OCI-LY7 (cell line): ENCODE measurements around the gene FOXM1. TPM values are rescaled to one million over a fixed set of nuclear protein-coding genes. Genes with fewer than 3 reads are reported as not detected.
A peak's percentile ranks its signal among the peaks of the same experiment; 100 is the strongest.

ENCODE experiments used
- BruUV-seq: library from RNA; stranded (reverse); fragments of 400-500 nt; replicated peaks from 2 replicates; lab custom pipeline; 2021; lab: Mats Ljungman, UMichigan
- CTCF ChIA-PET: fragments of 300-600 bp; sonication (Branson Sonifier 250); formaldehyde crosslinking; loops from one replicate; lab custom pipeline; 2022; ENCODE audit warnings: antibody characterized with exemption; ENCODE audit not compliant: unreplicated experiment; lab: Charles Lee
- POLR2A ChIA-PET: fragments of 300-600 bp; sonication (Branson Sonifier 250); formaldehyde crosslinking; loops from one replicate; lab custom pipeline; 2022; ENCODE audit warnings: antibody characterized with exemption; lab: Charles Lee
- DNase-seq: peaks from one replicate; pipeline ENCODE4 v3.0.0-alpha.2; 2015; ENCODE audit warnings: low spot score
- H2AFZ ChIP-seq: fragments of 200-600 bp; sonication (generic), shearing (Covaris generic); 2 replicates; pipeline ENCODE4 v1.6.1; 2014; ENCODE audit warnings: mild to moderate bottlenecking, antibody characterized with exemption, low read length, moderate library complexity
- H3K27ac ChIP-seq: fragments of 200-600 bp; sonication (generic); 2 replicates; pipeline ENCODE4 v1.5.1; 2014; ENCODE audit warnings: mixed run types, low read depth, mild to moderate bottlenecking, moderate library complexity, low read length, inconsistent platforms; ENCODE audit not compliant: poor library complexity, severe bottlenecking
- H3K36me3 ChIP-seq: fragments of 200-600 bp; sonication (generic); 2 replicates; pipeline ENCODE4 v1.6.1; 2014; ENCODE audit warnings: mild to moderate bottlenecking, antibody characterized with exemption, low read length, moderate library complexity, mixed read lengths; ENCODE audit not compliant: insufficient read depth
- H3K4me1 ChIP-seq: fragments of 200-600 bp; sonication (generic); 2 replicates; pipeline ENCODE4 v1.5.1; 2014; ENCODE audit warnings: mild to moderate bottlenecking, low read length; ENCODE audit not compliant: insufficient read depth, poor library complexity, severe bottlenecking
- H3K4me2 ChIP-seq: fragments of 200-600 bp; sonication (generic); 2 replicates; pipeline ENCODE4 v1.6.1; 2014; ENCODE audit warnings: mild to moderate bottlenecking, low read length
- H3K4me3 ChIP-seq: fragments of 200-600 bp; sonication (generic); 2 replicates; pipeline ENCODE4 v1.5.1; 2014; ENCODE audit warnings: mild to moderate bottlenecking, low read depth, low read length; ENCODE audit not compliant: poor library complexity, severe bottlenecking
- H3K79me2 ChIP-seq: fragments of 200-600 bp; sonication (generic); 2 replicates; pipeline ENCODE4 v1.6.1; 2016; ENCODE audit warnings: low read depth, mild to moderate bottlenecking, low read length, moderate library complexity, mixed read lengths; ENCODE audit not compliant: insufficient read depth
- H3K9me2 ChIP-seq: fragments of 200-600 bp; sonication (generic); 2 replicates; pipeline ENCODE4 v1.6.1; 2016; ENCODE audit warnings: mild to moderate bottlenecking, low read length, mixed read lengths; ENCODE audit not compliant: insufficient read depth
- H3K9me3 ChIP-seq: fragments of 200-600 bp; sonication (generic); 2 replicates; pipeline ENCODE4 v1.6.1; 2014; ENCODE audit warnings: mild to moderate bottlenecking, mixed run types, low read length, mixed read lengths
- H4K20me1 ChIP-seq: fragments of 200-600 bp; sonication (generic); 2 replicates; pipeline ENCODE4 v1.6.1; 2014; ENCODE audit warnings: mild to moderate bottlenecking, antibody characterized with exemption, low read length, moderate library complexity, mixed read lengths; ENCODE audit not compliant: insufficient read depth
- CTCF ChIP-seq: fragments of 200-600 bp; sonication (generic); conservative IDR thresholded peaks from 2 replicates; pipeline ENCODE4 v1.5.1; 2014; ENCODE audit warnings: mild to moderate bottlenecking, antibody characterized with exemption, low read length, moderate library complexity, mixed read lengths
- EZH2phosphoT487 ChIP-seq: fragments of 200-600 bp; sonication (generic); IDR thresholded peaks from 2 replicates; pipeline ENCODE4 v1.6.1; 2018; ENCODE audit warnings: low read depth, borderline replicate concordance, mild to moderate bottlenecking, mixed run types, antibody characterized with exemption, low read length, moderate library complexity, mixed read lengths
- intact Hi-C: fragments of 100-400 bp; cut with micrococcal nuclease; formaldehyde crosslinking; loops from one replicate; pipeline ENCODE4 v1.10.0; 2022; ENCODE audit not compliant: unreplicated experiment
- total RNA-seq, 2 experiments: library from RNA; depleted of rRNA in 1 of 2; stranded (reverse); fragments of >200 nt in 1 of 2; shearing (Covaris generic) in 1 of 2; gene quantifications; 2 replicates each; pipeline ENCODE4 v1.2.3, GENCODE V29; 2014 to 2022

FOXM1 gene
- total RNA-seq, 2 experiments from 2014 or later, result 109 to 173 TPM

GRCh38 chr12:2811801-2812200, 65.2 kb downstream of the FOXM1 start:
- no peak for DNase-seq
- H3K4me1 ChIP-seq, result peaks cover 16% of the 10 kb centered on the region
- H3K27ac ChIP-seq, result peak overlapping the region; percentile 73
- no peaks in the 10 kb centered on the region for H3K9me3 ChIP-seq
- TF ChIP-seq EZH2phosphoT487 (no peak), CTCF (no peak)
- peak overlapping the region; percentile 59; the same call in 1 of the 2 replicates for H2AFZ ChIP-seq
- CTCF ChIA-PET, result no interaction called here
- BruUV-seq, result TSS peak; percentile 84
- H3K9me2 ChIP-seq, result no peaks in the 10 kb centered on the region
- POLR2A ChIA-PET, result interaction anchor here (0.6 kb wide), 2 partner anchors 75 to 946 kb away, joined by 3 to 4 read pairs; no protein-coding TSS in a partner anchor
- H3K4me3 ChIP-seq, result peak overlapping the region; percentile 84
- H3K36me3 ChIP-seq, result peaks cover 35% of the 10 kb centered on the region
- peaks cover 36% of the 10 kb centered on the region for H3K79me2 ChIP-seq
- H3K4me2 ChIP-seq, result peak overlapping the region; percentile 76
- intact Hi-C loops, result loop anchor here (1.0 to 2.0 kb wide), 2 partner anchors 16 to 65 kb away; partner anchors contain the start of genes FOXM1 and RHNO1
- no peaks in the 10 kb centered on the region for H4K20me1 ChIP-seq

Other genes starting within 250 kb of the FOXM1 start
- 70.3 and 86.7 TPM in 2 replicates for gene FKBP4, start 82.2 kb downstream of the FOXM1 start, total RNA-seq (2014; rRNA removed; shearing (Covaris generic))
- 110 and 131 TPM in 2 replicates for gene FKBP4, start 82.2 kb downstream of the FOXM1 start, total RNA-seq (2022)
- 37.4 and 55.2 TPM in 2 replicates for gene ITFG2, start 64.5 kb downstream of the FOXM1 start, total RNA-seq (2014; rRNA removed; shearing (Covaris generic))
- 42.0 and 56.9 TPM in 2 replicates for gene ITFG2, start 64.5 kb downstream of the FOXM1 start, total RNA-seq (2022)
- not detected in 2 replicates for gene NRIP2, start 42.1 kb downstream of the FOXM1 start, total RNA-seq (2014; rRNA removed; shearing (Covaris generic))
- not detected in 2 replicates for gene NRIP2, start 42.1 kb downstream of the FOXM1 start, total RNA-seq (2022)
- gene TEX52, start 20.1 kb downstream of the FOXM1 start, total RNA-seq (2014; rRNA removed; shearing (Covaris generic)), result 0.25 TPM in 1 of 2 replicates, not detected in the other
- 0.29 TPM in 1 of 2 replicates, not detected in the other for gene TEX52, start 20.1 kb downstream of the FOXM1 start, total RNA-seq (2022)
- 35.4 and 48.3 TPM in 2 replicates for gene RHNO1, start within 50 bp of the FOXM1 start, total RNA-seq (2014; rRNA removed; shearing (Covaris generic))
- gene RHNO1, start within 50 bp of the FOXM1 start, total RNA-seq (2022), result 69.8 and 70.6 TPM in 2 replicates
- gene TULP3, start 13.7 kb upstream of the FOXM1 start, total RNA-seq (2014; rRNA removed; shearing (Covaris generic)), result 6.9 and 10.7 TPM in 2 replicates
- gene TULP3, start 13.7 kb upstream of the FOXM1 start, total RNA-seq (2022), result 9.5 and 11.0 TPM in 2 replicates
- gene TEAD4, start 82.2 kb upstream of the FOXM1 start, total RNA-seq (2014; rRNA removed; shearing (Covaris generic)), result not detected in 2 replicates
- gene TEAD4, start 82.2 kb upstream of the FOXM1 start, total RNA-seq (2022), result not detected in 2 replicates
- gene TSPAN9, start 200.2 kb upstream of the FOXM1 start, total RNA-seq (2014; rRNA removed; shearing (Covaris generic)), result 0.50 TPM in 1 of 2 replicates, not detected in the other
- 0.74 and 1.3 TPM in 2 replicates for gene TSPAN9, start 200.2 kb upstream of the FOXM1 start, total RNA-seq (2022)